ENCODE measurements around the gene NCBP1. TPM values are rescaled to one million over a fixed set of nuclear protein-coding genes. Genes with fewer than 3 reads are reported as not detected.

Gene NCBP1
- total and polyA plus RNA-seq, 2 donors (not counting 1 experiment from before 2014, with no cell fraction given): 27.1 to 42.9 TPM

DNA sequence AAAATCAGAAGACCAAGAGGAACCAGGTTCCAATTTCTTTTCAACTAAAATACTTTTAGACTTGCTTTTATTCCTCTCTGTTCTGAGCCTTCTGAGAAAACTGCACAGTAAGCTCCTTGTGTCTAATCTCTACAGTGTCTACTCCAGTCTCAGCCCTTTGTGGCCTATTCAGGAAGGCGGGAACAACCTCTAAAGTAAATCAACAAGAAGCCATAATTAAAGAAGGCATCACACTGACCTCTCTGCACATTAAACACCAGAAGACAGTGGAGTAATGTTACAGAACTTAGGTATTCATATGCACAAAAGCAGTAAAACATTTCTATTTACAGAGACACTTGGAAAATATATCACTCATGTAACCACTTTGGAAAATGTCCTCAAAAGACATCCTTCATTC, 48.6 kb downstream of the NCBP1 start:
- H3K4me1 ChIP-seq (ENCODE audit: control insufficient read depth, extremely low read depth, insufficient read depth, low read length): no peaks in the 10 kb centered on the region
- no peaks in the 10 kb centered on the region for H4K20me1 ChIP-seq (ENCODE audit: control insufficient read depth, extremely low read depth, insufficient read depth, low read length)
- H3K36me3 ChIP-seq (ENCODE audit: control insufficient read depth, insufficient read depth, low read length): peaks cover 3% of the 10 kb centered on the region
- H3K4me2 ChIP-seq (ENCODE audit: extremely low read depth, insufficient read depth, low read length): no peak overlapping the region
- no peak overlapping the region for H3K27ac ChIP-seq (ENCODE audit: insufficient read depth, low read length)
- no peaks in the 10 kb centered on the region for H3K27me3 ChIP-seq (ENCODE audit: control insufficient read depth, insufficient read depth, low read length)
- no peak overlapping the region for H2AFZ ChIP-seq (ENCODE audit: low read length)
- H3K9ac ChIP-seq (ENCODE audit: insufficient read depth, low read length): no peak overlapping the region
- H3K4me3 ChIP-seq (replicated peaks in 1 of 4; ENCODE audit: control extremely low read depth in 1 of 4, insufficient read depth in 1 of 4, low read depth in 3 of 4, low read length in 4 of 4): no peak overlapping the region
- TF ChIP-seq EZH2 (IDR thresholded peaks at IDR 0.05; ENCODE audit: low read length, missing control alignments): no peak
- TF ChIP-seq, protein P1, sequence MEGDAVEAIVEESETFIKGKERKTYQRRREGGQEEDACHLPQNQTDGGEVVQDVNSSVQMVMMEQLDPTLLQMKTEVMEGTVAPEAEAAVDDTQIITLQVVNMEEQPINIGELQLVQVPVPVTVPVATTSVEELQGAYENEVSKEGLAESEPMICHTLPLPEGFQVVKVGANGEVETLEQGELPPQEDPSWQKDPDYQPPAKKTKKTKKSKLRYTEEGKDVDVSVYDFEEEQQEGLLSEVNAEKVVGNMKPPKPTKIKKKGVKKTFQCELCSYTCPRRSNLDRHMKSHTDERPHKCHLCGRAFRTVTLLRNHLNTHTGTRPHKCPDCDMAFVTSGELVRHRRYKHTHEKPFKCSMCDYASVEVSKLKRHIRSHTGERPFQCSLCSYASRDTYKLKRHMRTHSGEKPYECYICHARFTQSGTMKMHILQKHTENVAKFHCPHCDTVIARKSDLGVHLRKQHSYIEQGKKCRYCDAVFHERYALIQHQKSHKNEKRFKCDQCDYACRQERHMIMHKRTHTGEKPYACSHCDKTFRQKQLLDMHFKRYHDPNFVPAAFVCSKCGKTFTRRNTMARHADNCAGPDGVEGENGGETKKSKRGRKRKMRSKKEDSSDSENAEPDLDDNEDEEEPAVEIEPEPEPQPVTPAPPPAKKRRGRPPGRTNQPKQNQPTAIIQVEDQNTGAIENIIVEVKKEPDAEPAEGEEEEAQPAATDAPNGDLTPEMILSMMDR (conservative IDR thresholded peaks at IDR 0.05 in 1 of 2, IDR thresholded peaks at IDR 0.05 in 1 of 2; ENCODE audit: low read depth in 1 of 2, low read length in 2 of 2): no peak
- no peaks in the 10 kb centered on the region for H3K9me3 ChIP-seq (ENCODE audit: control insufficient read depth, insufficient read depth, low read depth, low read length)
- H3K79me2 ChIP-seq (ENCODE audit: control insufficient read depth, insufficient read depth, low read length): no peaks in the 10 kb centered on the region
- no peak for DNase-seq (ENCODE audit: low read depth in 2 of 2)

DNA sequence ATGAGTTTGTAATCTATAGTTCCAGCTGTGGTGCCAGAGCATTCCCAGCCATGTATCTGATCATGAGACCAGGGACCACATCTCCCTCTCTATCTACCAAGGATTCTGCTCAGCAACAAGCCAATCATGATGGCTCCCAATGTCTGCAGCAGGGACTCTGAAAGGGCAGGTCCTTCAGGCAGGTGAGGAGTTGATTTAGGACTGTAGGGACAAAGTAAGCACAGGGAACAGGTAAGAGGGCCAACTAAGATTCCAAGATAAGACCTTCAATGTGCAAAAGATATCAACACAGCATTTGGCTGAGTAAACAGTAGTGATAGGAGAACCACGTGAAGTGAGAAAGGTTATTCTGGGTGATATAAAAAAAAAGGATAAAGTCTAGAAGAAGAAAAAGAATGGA, 55.0 kb downstream of the NCBP1 start:
- Histone ChIP-seq H3K27ac (ENCODE audit: insufficient read depth, low read length) (no peak overlapping the region), H3K4me1 (ENCODE audit: control insufficient read depth, extremely low read depth, insufficient read depth, low read length) (peaks cover 2% of the 10 kb centered on the region), H3K79me2 (ENCODE audit: control insufficient read depth, insufficient read depth, low read length) (no peaks in the 10 kb centered on the region), H3K4me3 (replicated peaks in 1 of 4; ENCODE audit: control extremely low read depth in 1 of 4, insufficient read depth in 1 of 4, low read depth in 3 of 4, low read length in 4 of 4) (no peak overlapping the region), H3K36me3 (ENCODE audit: control insufficient read depth, insufficient read depth, low read length) (peaks cover 4% of the 10 kb centered on the region), H3K9ac (ENCODE audit: insufficient read depth, low read length) (no peak overlapping the region), H3K4me2 (ENCODE audit: extremely low read depth, insufficient read depth, low read length) (no peak overlapping the region), H4K20me1 (ENCODE audit: control insufficient read depth, extremely low read depth, insufficient read depth, low read length) (no peaks in the 10 kb centered on the region), H3K27me3 (ENCODE audit: control insufficient read depth, insufficient read depth, low read length) (no peaks in the 10 kb centered on the region), H2AFZ (ENCODE audit: low read length) (no peak overlapping the region), H3K9me3 (ENCODE audit: control insufficient read depth, insufficient read depth, low read depth, low read length) (no peaks in the 10 kb centered on the region)
- no peak for DNase-seq (ENCODE audit: low read depth in 2 of 2)
- TF ChIP-seq EZH2 (IDR thresholded peaks at IDR 0.05; ENCODE audit: low read length, missing control alignments): no peak
- TF ChIP-seq, protein P1 (conservative IDR thresholded peaks at IDR 0.05 in 1 of 2, IDR thresholded peaks at IDR 0.05 in 1 of 2; ENCODE audit: low read depth in 1 of 2, low read length in 2 of 2): no peak

DNA sequence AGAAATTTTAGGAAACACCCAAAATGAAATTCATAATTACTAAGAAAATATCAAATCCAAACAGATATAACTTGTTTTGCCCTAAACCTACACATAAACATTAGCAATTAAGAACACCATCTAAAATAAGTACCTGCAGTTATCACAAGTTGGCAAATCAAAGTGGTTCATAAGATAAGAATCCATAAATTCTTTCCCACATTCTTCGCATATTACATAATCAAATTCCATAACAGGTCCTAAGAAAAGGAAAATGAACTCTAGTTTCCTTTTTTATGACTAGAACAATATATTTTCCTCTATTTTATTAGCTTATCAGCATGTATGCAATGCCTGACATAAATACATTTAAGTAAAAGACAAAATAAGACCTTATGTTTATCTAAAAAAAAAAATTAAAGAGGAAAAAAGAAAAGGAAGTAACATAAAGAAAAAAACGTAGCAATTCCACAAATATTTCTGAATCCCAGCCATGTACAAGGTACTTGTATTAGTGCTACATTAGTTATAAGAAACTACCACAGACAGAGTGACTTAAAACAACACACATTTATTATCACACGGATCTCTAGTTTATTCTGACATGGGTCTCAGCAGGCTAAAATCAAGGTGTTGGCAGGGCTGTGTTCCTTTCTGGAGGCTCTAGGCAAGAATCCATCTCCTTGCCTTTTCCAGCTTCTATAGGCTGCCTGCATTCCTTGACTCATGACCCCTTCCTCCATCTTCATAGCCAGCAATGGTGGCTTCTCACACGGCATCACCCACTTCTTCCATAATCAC, 56.0 kb downstream of the NCBP1 start:
- Histone ChIP-seq H3K9ac (ENCODE audit: insufficient read depth, low read length) (no peak overlapping the region), H3K27ac (ENCODE audit: insufficient read depth, low read length) (no peak overlapping the region)
- DNase-seq (ENCODE audit: low read depth in 2 of 2): peak in 1 of 2 donors; percentile 56

More for the DNA sequence above, 56.0 kb downstream of the NCBP1 start:
- Histone ChIP-seq H3K4me1 (ENCODE audit: control insufficient read depth, extremely low read depth, insufficient read depth, low read length) (peaks cover 2% of the 10 kb centered on the region), H3K4me3 (replicated peaks in 1 of 4; ENCODE audit: control extremely low read depth in 1 of 4, insufficient read depth in 1 of 4, low read depth in 3 of 4, low read length in 4 of 4) (no peak overlapping the region), H3K36me3 (ENCODE audit: control insufficient read depth, insufficient read depth, low read length) (peaks cover 4% of the 10 kb centered on the region), H3K9me3 (ENCODE audit: control insufficient read depth, insufficient read depth, low read depth, low read length) (no peaks in the 10 kb centered on the region), H2AFZ (ENCODE audit: low read length) (no peak overlapping the region), H3K79me2 (ENCODE audit: control insufficient read depth, insufficient read depth, low read length) (peaks cover 4% of the 10 kb centered on the region), H3K27me3 (ENCODE audit: control insufficient read depth, insufficient read depth, low read length) (no peaks in the 10 kb centered on the region), H3K4me2 (ENCODE audit: extremely low read depth, insufficient read depth, low read length) (no peak overlapping the region), H4K20me1 (ENCODE audit: control insufficient read depth, extremely low read depth, insufficient read depth, low read length) (no peaks in the 10 kb centered on the region)
- TF ChIP-seq, protein P1 (conservative IDR thresholded peaks at IDR 0.05 in 1 of 2, IDR thresholded peaks at IDR 0.05 in 1 of 2; ENCODE audit: low read depth in 1 of 2, low read length in 2 of 2): no peak
- TF ChIP-seq EZH2 (IDR thresholded peaks at IDR 0.05; ENCODE audit: low read length, missing control alignments): no peak
